Eye (tissue), 1 donor: ENCODE results near the gene WDR26.

Source experiments
- DNase-seq: peaks from one replicate; pipeline ENCODE4 v3.0.0-alpha.2; 2015

WDR26 gene

GRCh38 chr1:224348137-224348536 is 86.5 kb downstream of the WDR26 start:
- no peak for DNase-seq

GRCh38 chr1:224343679-224344078 is 90.9 kb downstream of the WDR26 start:
- no peak for DNase-seq

DNA sequence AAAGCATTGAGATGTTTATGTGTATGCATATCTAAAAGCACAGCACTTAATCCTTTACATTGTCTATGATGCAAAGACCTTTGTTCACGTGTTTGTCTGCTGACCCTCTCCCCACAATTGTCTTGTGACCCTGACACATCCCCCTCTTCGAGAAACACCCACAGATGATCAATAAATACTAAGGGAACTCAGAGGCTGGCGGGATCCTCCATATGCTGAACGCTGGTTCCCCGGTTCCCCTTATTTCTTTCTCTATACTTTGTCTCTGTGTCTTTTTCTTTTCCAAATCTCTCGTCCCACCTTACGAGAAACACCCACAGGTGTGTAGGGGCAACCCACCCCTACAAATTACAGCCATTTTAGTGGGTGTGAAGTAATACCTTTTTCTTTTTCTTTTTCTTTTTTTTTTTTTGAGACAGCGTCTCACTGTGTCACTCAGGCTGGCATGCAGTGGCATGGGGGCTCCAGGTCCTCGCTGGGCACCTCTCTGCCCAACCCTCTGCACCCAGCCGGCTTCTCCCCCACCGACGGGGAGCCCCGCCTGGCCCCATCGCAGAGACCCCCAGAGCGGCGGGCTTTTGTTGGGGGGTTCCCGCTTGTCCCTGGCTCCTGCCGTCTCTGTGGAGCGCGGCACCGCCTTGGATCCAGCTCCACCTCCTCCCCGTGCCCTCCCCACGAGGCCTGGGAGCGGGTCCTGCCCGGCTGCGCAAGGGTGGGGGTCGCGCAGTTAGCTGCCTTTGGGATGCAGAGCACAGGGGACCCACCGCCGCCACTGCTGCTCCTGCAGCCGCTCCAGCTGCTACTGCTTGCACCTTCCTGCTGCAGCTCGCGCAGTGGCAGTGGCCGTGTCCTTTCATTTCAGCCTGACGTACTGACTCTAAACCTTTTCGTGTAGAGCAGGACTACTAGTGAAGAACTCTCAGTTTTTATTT is 93.9 kb downstream of the WDR26 start:
- peak; percentile 51 for DNase-seq

DNA sequence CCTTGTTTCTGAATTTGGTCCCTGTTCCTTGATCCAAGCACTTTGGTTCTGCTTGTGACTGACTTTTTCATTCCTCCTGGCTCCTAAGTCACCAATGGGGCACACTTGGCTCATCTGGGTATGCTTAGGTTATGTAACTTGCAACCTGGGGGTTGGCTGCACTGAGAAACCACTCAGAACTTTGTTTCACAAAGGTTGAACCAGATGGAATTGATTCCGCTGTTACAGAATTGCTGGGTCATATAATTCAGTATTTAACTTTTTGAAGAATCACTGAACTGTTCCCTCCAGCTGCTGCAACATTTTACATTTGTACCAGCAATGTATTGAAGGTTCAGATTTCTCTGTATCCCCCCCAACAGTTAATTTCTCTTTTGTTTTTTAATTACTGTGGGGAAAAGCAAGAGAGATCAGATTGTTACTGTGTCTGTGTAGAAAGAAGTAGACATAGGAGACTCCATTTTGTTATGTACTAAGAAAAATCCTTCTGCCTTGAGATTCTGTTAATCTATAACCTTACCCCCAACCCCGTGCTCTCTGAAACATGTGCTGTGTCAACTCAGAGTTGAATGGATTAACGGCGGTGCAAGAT is 95.1 kb downstream of the WDR26 start:
- peak; percentile 9 for DNase-seq

- DNase-seq = no peak
These were observed 96.3 kb downstream of the WDR26 start for GRCh38 chr1:224338150-224338838.
